Activated T-helper 1 cell treated with Interleukin-2 at 50 U/mL for 16 hours (primary cell): ENCODE results near the gene VAMP5.
"Not testable (repeated sequence)": the region's sequence is repeated elsewhere in the genome, so short reads cannot be mapped to it uniquely, and the experiment has no call there.

Experiments
- DNase-seq: peaks from one replicate; pipeline ENCODE4 v3.0.0-alpha.2; 2020; ENCODE audit warnings: low read depth

The VAMP5 gene

DNA sequence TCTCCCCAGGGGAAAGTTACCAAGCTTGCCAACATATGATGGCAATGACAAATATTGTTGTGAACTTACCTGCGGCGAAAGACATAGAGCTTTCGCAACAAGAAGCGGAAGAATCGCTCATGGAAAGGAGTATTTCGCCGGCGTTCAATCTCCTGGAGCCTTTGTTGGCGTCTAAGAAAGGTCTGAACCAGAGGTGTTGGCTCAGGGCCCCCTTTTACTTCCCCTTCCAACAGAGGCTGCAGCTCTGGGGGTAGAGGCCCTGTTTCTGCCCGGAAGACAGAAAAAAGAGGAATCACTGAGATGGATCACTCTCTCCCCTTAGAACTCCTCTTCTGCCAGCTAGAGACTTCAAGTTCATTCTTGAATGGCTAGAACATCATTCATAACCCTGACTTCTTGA is 33.7 kb upstream of the VAMP5 start:
- DNase-seq, result no peak

DNA sequence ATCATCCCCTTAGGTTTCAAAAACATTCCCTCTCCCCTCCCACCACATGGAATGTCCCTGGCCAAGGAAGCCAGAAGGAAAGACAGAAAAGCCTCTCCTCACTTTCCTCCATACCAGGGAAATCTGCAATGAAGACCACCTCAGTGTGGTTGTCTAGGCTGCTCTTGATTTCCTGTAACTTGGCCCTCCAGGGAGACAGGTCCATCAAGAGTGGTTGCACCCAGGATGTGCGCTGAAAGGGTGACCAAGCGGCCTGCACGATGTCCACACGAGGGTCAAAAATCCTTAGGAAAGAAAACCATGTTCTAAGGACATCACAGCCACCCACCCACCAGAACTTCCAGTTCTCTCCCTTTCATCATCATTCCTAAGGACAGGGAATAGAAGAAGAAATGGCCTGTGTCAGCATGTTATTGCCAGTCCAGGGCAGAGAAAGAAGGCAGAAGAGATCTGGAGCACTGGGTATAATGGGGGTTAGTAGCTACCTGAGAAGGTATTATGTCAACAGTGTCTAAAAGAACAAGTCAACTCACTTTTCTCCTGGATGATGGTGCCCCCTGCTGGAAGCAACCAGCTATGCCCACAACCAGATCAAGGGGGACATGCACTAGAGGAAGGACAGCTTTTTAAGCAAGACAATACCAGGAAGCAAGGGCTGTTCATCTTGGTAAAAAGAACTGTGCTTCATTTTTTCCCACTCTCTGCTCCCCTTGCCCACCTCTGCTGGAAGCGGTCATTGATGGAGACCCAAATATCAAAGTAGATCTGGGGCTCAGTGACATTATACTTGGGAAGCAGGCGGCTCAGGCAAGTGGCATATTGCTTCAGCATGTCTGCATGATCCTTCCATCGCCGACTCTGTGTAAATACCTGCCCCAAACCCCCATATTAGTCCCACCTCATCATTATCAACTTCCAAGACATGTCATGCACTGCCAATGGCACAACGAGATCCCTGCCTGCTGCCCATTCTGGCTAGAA is 32.2 kb upstream of the VAMP5 start:
- DNase-seq, result peak; percentile 74

DNA sequence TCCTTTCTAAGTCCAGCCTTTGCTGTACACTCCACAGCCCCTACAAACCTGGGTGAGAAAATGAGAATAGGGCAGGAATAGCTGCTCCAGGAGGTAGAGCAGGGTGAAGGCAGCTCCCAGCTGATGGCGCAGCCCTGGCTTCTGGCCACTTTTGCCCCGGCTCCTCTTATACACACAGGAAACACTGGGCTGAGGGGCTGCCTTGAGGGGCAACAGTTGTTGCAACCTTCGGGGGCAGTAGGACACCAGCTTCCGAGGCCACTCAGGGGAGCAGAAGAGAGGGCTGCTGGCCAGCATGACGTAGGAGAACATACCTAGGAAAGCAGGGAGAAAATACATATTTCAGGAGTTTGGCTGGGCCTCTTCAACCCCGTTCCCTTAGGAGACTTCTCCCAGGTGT is 31.0 kb upstream of the VAMP5 start:
- no peak for DNase-seq

DNA sequence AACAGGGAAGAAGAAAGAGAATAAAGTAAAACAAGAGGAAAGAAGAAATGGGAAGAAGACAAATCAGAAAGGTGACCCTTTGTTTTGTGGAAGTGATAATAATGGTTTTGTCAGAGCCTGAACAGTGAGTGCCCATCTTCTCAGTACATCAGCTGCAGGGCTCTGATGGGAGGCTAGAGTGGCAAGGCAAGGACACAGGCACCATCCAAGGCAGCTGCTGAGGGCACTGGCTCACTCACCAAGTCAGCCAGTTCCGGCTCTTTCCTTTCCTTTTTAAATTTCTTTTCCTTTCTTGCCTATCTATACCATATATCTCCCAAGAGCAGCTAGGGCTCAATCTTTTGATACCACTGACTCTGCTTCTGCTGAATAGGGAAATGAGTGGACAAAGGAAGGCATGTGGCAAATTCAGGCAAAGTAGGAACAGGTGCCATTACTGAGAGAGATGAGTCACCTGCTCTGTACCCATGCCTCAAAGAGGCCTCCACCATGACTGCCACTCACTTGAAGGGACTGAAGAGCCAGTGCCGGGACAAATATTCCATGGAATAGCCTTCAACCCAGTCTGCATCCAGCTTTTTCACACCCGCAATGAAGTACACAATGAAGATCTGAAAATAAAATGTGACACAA is 29.1 kb upstream of the VAMP5 start:
- no peak for DNase-seq

DNA sequence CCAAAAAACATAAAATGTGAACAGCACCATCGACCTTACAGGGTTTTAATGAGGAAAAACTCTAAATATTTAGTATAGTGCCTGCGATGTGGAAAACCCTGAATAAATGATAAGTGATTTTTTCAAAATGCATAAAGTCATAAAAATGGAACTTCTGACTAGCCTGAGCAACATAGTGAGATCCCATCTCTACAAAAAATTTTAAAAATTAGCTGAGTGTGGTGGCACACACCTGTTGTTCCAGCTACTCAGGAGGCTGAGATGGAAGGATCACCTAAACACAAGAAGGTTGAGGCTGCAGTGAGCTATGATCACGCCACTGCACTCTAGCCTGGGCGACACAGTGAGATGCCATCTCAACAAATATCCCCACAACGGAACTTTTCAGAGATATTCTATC is 27.1 kb upstream of the VAMP5 start:
- no peak for DNase-seq

DNA sequence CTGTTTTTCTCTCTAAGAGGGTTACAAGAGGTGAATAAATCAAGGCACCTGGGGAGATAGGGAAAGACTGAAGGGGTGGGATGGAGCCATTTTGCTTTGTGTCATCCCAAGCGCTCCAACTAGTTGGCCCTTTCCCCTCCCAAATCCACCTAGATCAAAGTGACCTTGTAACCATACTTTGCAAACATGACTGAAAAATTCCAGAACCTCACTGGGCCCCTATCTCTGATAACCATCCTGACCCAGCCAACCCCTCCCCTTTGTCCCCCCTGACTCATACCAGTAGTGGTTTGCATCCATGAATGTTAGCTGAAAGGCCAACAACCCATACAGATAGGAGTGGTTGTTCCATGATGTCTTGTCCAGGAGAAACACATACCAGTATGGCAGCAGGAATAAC is 26.1 kb upstream of the VAMP5 start:
- no peak for DNase-seq

DNA sequence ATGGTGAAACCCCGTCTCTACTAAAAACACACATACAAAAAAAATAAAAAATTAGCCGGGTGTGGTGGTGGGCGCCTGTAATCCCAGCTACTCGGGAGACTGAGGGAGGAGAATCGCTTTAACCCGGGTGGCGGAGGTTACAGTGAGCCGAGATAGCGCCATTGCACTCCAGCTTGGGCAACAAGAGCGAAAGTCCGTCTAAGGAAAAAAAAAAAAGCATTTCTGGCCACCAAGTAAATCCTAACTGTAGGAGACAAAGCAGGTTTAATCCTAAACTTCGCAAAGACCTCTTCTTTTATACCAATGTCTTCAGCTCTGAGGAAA is 23.9 kb upstream of the VAMP5 start:
- not testable (repeated sequence) for DNase-seq

DNA sequence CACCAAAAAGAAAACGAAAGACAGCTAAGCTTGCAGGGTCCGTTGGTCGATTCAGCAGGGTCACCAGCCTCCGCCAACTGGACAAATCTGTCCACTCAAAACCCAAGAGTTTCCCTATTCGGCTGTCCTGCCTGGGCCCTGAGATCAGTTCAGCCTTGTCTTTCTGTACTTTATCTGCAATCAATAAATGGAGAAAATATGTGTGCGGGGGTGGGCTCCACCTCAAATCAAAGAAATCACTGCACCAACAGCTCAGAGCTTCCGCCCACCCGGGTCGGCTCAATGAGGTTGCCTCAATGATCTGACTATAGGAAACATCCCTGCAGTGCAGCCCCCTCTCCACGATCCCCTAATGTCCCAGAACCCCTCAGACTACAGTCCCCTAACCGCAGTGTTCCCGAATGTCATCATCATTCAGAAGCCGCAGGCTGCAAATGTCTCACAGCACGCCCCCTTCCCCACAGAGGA is 23.4 kb upstream of the VAMP5 start:
- no peak for DNase-seq

DNA sequence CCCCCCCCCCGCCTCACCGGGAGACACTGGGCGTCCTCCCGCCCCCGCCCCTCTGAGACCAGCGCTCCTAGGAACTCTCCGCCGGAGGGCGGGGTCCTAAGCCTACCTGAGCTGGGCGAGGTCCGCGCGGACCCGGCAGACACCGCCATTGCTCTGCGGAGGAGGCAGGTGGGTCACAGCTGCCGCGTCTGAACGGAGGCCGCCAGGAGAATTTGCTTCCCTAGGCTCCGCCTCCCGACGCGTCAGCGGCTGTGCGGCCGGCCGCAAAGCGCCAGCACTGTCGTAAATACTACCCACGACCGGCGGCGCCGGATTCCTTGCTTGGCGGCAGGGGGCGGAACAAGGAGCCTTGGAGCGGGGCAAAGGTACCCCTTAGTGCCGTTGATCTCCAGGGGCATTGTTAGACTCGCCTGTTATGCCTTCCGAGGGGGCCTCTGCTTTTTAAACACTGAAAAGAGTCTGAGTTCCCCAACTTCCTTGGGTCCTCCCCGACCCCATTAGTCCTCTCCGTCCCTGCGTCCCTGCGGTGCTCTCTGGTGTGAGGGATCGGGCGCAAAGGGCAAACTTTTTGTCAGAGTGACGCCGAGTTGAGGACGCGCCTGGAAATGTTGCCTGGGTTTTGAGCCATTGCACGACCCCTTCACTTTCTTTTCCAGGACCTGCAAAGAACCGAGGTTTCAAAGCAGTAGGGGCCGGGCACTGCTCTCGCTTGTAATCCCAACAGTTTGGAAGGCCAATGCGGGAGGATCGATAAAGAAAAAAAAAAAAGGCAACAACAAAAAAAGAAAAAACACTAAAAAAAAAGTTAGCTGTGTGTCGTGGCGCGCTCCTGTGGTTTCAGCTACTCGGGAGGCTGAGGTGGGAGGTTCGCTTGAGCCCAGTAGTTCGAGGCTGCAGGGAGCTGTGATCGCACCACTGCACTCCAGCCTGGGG is 22.7 kb upstream of the VAMP5 start, which contains the start of gene GGCX:
Gene GGCX (minus strand): TSS at position 214 of the 933 bp plus-strand sequence. CDS start 65 bp downstream, at position 149.
- DNase-seq, result peak; percentile 91

DNA sequence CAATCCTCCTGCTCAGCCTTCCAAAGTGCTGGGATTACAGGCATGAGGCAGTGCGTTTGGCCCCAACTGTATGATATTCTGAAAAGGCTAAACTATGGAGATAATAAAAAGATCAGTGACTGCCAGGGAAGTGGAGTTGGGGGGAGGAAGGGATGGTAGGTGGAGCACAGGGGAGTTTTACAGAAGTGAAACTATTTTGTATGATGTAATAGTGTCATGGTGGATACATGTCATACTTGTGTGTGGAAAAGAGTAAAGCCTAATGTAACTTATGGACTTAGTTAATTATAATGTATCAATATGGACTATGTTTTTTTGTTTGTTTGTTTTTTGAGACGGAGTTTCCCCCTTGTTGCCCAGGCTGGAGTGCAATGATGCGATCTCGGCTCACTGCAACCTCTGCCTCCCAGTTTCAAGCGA is 20.1 kb upstream of the VAMP5 start:
- DNase-seq, result no peak

DNA sequence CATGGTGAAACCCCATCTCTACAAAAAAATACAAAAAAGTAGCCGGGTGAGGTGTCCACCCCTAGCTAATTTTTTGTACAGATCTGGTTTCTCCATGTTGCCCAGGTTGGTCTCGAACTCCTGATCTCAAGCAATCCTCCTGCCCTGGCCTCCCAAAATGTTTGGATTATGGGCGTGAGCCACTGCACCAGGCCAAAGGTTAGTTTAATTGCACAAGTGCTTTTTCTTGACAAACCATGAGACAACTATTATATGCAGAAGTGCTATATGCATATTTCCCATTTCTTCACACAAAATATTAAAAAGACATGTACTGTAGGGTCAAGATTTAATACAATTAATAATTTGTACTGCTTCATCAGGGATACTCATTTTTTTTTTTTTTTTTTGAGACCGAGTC is 18.0 kb upstream of the VAMP5 start:
- no peak for DNase-seq

DNA sequence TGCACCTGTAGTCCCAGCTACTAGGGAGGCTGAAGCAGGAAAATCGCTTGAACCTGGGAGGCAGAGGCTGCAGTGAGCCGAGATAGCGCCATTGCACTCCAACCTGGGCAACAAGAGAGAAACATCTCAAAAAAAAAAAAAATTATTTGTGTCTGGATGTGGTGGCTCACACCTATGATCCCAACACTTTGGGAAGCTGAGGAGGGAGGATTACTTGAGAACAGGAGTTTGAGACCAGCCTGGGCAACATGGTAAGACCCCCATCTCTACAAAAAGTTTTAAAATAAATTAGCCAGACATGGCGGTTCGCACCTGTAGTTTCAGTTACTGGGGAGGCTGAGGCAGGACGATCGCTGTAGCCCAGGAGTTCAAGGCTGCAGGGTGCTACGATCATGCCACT is 8.5 kb upstream of the VAMP5 start:
- no peak for DNase-seq

DNA sequence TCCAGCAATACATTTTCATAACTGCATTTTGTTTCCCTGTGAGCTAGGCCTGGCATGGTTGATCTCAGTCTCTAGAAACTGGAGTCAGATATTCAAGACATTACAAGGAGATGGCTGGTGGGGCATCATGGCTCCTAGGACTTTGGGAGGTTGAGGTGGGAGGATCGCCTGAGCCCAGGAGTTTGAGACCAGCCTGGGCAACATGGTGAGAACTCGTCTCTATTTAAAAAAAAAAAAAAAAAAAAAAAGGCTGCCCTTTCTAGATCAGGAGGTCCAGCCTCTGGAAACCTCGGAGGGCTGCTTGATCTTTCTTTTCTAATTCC is 7.2 kb upstream of the VAMP5 start:
- DNase-seq, result no peak

DNA sequence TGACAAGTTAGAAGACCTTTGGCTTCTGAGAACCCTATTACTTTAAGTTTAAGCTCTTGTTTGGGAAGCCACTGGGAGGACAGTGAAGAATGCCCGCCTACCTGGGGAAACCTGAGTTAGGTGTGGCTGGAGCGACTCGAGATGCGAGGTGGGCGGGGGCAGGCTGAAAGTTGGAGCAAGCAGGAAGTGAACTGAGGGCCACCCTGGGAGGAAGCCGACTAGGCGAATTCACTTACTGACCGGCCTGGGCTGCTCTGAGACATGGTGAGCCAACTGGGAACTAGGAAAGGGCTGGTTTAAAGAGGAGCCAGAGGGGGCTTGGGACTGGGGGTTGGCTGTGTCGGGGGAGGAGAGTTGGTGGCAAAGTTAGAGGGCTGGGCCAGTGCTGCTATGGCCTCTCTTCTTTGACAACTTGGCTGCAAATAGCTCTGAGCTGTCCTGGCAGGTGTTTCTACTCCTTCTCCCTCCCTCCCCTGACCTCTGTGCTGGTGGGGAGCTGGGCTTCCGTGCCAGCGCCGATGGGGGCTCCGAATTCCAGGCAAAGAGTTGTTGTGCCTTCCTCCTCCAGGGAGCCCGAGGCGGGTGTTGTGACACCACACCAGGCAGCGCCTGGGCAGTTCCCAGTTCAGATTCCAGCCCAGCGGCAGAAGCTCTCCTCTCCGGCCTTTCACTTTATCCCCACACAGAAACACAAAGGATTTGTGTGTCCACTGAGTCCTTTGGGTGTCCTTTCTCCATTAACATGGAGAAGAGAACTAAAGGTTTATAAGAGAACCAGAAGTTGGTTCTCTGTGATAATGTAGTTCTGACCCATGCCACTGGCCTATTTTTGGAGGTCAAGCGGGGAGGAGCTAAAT is 6.6 kb upstream of the VAMP5 start, which contains the start of gene VAMP8:
Gene VAMP8 (plus strand): TSS at position 201 of the 857 bp plus-strand sequence. CDS start 61 bp downstream, at position 262.
- DNase-seq, result peak; percentile 55

DNA sequence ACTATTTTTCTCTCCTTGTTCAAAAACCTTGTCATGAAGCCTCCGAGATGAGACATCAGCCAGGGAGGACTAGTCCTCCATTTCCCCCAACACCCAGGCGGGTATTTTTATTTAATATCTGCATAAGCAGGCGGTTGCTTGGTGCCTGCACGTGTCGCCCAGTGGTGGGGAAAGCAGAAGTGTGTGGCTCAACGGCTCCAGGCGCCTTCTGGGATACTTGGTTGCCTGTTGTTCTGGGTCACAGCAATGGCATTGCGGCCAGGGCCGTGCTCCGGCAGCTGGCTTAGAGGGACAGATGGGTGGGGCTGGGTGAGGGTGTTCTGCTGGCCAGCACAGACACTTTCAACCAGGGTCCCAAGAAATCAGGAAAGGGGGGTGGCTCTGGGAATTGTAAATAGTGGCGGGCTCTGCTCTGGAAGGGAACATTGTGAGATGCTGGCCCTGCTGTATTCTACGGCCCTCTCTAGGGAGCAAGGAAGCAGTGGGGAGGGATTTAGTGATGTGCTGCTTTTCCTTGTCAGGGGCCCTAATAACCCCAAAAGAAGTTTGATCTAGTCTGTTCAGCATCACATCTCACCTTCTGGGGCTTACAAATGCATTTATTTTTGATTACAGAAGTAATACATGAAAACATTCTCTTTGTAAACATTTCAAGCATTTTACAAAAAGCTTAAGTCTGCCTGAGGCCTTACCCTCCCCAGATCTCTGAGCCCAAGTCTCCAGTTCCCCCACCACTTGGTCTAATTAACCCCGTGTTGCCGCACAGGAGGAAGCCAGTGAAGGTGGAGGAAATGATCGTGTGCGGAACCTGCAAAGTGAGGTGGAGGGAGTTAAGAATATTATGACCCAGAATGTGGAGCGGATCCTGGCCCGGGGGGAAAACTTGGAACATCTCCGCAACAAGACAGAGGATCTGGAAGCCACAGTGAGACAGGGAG is 5.7 kb upstream of the VAMP5 start:
- no peak for DNase-seq

DNA sequence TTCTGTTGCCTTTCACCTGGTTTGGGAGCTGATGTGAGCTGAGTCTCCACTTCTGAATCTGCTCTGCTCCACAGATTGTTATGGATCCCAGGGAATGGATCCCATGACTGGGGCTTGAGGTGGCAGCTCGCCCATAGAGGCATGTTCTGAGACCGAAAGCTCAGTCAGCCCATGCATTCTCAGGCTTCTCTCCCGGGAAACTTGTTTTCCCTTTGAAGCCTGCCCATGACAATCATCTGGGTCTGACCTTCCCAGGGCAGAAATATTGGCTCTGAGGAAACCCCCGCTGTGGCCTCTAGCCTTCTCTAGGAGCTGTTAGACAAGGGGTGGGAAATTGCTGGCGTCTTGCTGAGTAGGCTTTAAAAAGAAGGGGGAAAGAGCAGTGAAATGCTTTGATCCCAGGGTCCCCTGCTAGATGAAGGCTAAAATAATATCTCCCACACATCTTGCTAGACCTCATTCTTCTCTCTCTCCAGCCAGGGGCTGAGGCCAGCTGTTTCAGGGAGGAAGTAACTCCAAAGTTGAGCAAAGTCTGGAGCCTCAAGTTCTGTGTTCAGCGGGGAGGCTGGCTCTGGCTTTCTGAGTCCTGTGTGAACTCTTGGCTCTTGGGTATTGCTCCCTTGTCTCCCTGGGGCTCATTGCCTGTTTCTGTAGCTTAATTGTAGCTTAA is 4.8 kb upstream of the VAMP5 start:
- no peak for DNase-seq

DNA sequence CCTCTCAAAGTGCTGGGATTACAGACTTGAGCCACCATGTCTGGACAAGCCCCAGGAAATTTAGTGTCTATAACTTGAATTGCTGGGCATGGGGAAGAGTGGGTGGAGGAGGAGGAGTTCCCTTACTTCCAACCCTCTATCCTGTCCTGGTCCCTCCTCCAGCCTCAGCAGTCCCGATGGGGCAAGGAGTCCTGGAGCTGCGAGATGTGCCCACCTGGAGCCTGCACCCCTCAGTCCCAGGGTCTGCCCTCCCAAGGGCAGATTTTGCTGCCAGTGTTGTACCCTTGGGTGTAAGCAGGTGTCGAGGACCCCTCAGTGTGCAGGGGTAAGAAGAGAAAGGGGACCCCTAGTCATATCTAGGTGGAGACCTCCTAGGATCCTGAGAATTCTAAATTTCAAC is 4.0 kb upstream of the VAMP5 start:
- DNase-seq, result no peak

DNA sequence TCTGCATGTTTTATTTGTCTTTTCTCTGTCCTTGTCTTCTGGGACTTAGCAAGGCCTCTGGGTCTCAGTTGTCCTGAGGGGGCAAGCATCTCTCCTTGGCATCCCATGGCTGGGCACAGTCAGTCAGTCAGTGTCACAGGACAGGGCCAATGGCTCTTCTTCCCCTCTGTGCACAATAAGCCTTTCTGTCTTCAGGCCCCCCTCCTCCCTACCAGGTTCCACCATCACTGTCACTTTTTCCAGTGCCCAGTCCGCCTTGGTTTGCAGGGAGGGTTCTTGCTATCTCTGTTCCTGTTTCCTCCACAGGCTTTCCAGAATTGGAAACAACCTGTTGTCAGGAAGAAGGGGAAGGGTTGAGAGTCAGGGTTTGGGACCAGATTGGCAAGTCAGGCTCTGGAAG is 1.7 kb upstream of the VAMP5 start:
- no peak for DNase-seq

DNA sequence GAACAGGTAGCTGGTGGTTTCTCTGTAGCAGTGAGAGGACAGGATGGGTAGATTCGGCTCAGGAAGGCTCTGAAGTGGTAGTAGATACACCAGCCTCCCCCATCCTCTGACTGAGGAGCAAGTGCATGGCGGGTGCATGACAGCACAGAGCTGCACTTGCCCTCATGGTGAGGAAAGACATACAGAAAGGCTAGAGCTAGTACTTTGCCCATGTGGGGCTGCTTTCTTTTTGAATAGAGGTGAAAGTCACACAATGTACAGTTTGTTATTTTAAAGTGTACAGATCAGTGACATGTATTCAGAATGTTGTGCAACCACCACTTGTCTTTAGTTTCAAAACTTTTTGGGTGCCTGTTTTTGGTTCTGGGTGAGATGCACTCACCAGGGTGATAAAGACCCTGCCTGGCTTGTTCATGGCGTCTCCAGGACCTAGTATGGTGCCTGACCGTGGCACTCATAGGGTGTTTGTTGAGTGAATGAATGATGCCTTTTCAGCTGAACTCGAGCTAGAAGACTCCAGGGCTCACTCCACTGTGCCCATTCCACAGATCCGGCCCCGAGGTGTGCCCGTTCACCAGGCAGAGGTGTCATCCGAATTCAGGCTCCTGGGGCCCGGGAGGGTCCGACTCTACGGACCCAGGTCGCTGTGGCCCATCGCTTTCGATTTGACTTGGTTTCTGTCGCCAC is 421 bp upstream of the VAMP5 start:
- DNase-seq, result no peak
